ENCODE measurements around the gene ACOX2. TPM values are rescaled to one million over a fixed set of nuclear protein-coding genes. Genes with fewer than 3 reads are reported as not detected.

Gene ACOX2
- total RNA-seq, 1 experiment from 2014 or later: 1.1 TPM

GRCh38 chr3:58565621-58566397 is 28.8 kb upstream of the ACOX2 start:
- CTCF ChIA-PET: interaction anchor here (1.1 to 8.2 kb wide), 2 partner anchors 30 to 63 kb away, joined by 3 to 66 read pairs; no protein-coding TSS in a partner anchor
- no peak overlapping the region for H3K4me3 Mint-ChIP-seq (ENCODE audit: low read depth, unreplicated experiment)
- TF ChIP-seq, protein P1, sequence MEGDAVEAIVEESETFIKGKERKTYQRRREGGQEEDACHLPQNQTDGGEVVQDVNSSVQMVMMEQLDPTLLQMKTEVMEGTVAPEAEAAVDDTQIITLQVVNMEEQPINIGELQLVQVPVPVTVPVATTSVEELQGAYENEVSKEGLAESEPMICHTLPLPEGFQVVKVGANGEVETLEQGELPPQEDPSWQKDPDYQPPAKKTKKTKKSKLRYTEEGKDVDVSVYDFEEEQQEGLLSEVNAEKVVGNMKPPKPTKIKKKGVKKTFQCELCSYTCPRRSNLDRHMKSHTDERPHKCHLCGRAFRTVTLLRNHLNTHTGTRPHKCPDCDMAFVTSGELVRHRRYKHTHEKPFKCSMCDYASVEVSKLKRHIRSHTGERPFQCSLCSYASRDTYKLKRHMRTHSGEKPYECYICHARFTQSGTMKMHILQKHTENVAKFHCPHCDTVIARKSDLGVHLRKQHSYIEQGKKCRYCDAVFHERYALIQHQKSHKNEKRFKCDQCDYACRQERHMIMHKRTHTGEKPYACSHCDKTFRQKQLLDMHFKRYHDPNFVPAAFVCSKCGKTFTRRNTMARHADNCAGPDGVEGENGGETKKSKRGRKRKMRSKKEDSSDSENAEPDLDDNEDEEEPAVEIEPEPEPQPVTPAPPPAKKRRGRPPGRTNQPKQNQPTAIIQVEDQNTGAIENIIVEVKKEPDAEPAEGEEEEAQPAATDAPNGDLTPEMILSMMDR (IDR thresholded peaks at IDR 0.05; ENCODE audit: unreplicated experiment): no peak
- H3K27me3 Mint-ChIP-seq (ENCODE audit: unreplicated experiment): no peaks in the 10 kb centered on the region
- BruUV-seq (replicated peaks): no TSS peak
- no peak overlapping the region for H3K27ac Mint-ChIP-seq (ENCODE audit: unreplicated experiment)
- H3K4me1 Mint-ChIP-seq (ENCODE audit: low read depth, unreplicated experiment): peaks cover 43% of the 10 kb centered on the region
- no peak for DNase-seq
- no peaks in the 10 kb centered on the region for H3K36me3 Mint-ChIP-seq (ENCODE audit: insufficient read depth, unreplicated experiment)
- peaks cover 3% of the 10 kb centered on the region for H3K9me3 Mint-ChIP-seq (ENCODE audit: low read depth, unreplicated experiment)
- intact Hi-C loops (cut with micrococcal nuclease; ENCODE audit: unreplicated experiment): loop anchor here (10.0 kb wide), 1 partner anchor 489 kb away; the partner anchor contains the start of gene CFAP20DC

GRCh38 chr3:58564456-58565160 is 27.6 kb upstream of the ACOX2 start:
- BruUV-seq (replicated peaks): no TSS peak
- Mint-ChIP-seq H3K4me1 (ENCODE audit: low read depth, unreplicated experiment) (peaks cover 43% of the 10 kb centered on the region), H3K27me3 (ENCODE audit: unreplicated experiment) (no peaks in the 10 kb centered on the region), H3K9me3 (ENCODE audit: low read depth, unreplicated experiment) (peaks cover 3% of the 10 kb centered on the region), H3K27ac (ENCODE audit: unreplicated experiment) (no peak overlapping the region), H3K36me3 (ENCODE audit: insufficient read depth, unreplicated experiment) (no peaks in the 10 kb centered on the region), H3K4me3 (ENCODE audit: low read depth, unreplicated experiment) (no peak overlapping the region)
- DNase-seq: no peak
- TF ChIP-seq, protein P1 (IDR thresholded peaks at IDR 0.05; ENCODE audit: unreplicated experiment): no peak
- CTCF ChIA-PET: no interaction called here
- intact Hi-C loops (cut with micrococcal nuclease; ENCODE audit: unreplicated experiment): loop anchor here (10.0 kb wide), 1 partner anchor 490 kb away; the partner anchor contains the start of gene CFAP20DC

DNA sequence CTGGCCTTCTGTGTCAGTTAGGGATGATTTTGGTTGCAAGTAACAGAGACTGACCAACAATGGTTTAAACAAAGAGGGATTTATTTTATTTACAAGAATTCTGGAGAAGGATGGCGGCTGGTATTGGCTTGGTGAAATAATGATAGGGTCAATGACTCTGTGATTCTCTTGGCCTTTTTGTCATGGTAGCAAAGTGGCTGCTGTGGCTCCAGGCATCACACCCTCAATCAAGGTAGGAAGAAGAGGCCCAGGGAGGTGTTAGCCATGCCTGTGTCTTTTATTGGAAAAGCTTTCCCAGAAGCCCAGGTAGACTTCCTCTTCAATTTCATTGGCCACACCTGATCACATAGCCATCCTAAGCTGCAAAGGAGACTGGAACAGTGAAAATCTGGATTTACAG is 27.1 kb upstream of the ACOX2 start:
- no peaks in the 10 kb centered on the region for H3K27me3 Mint-ChIP-seq (ENCODE audit: unreplicated experiment)
- no TSS peak for BruUV-seq (replicated peaks)
- no peaks in the 10 kb centered on the region for H3K36me3 Mint-ChIP-seq (ENCODE audit: insufficient read depth, unreplicated experiment)
- H3K4me1 Mint-ChIP-seq (ENCODE audit: low read depth, unreplicated experiment): peaks cover 40% of the 10 kb centered on the region
- peaks cover 3% of the 10 kb centered on the region for H3K9me3 Mint-ChIP-seq (ENCODE audit: low read depth, unreplicated experiment)
- CTCF ChIA-PET: no interaction called here
- no peak overlapping the region for H3K4me3 Mint-ChIP-seq (ENCODE audit: low read depth, unreplicated experiment)
- TF ChIP-seq, protein P1 (IDR thresholded peaks at IDR 0.05; ENCODE audit: unreplicated experiment): no peak
- intact Hi-C loops (cut with micrococcal nuclease; ENCODE audit: unreplicated experiment): loop anchor here (10.0 kb wide), 1 partner anchor 491 kb away; the partner anchor contains the start of gene CFAP20DC
- no peak for DNase-seq
- H3K27ac Mint-ChIP-seq (ENCODE audit: unreplicated experiment): no peak overlapping the region

DNA sequence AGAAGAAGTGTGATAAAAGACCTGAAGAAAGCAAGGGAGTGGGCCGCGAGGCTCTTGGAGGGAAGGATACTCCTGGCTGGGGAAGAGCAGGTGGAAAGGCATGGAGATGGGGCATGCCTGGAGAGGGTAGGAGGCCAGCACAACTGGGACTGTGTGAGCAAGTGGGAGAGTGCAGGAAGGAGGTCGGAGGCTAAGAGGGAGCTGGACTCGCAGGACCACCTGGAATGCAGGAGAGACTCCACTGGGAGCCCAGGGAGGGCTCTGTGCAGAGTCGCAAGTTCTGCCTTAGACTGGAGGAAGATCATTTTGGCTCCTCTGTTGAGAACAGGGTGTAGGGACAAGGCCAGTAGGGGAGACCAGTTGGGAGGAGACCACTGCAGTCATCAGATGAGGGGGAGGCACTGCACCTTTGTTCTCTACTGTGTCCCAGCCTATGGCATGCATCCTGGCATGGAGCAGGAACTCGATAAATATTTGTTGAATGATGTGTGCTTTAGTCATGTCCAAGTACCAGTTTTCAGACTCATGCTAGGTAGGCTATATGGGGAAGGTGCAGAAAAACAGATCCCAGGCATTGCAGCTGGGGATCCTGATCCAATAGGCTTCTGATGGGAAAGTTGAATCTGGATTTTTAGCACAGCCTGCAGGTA is 26.5 kb upstream of the ACOX2 start:
- no peaks in the 10 kb centered on the region for H3K27me3 Mint-ChIP-seq (ENCODE audit: unreplicated experiment)
- CTCF ChIA-PET: no interaction called here
- intact Hi-C loops (cut with micrococcal nuclease; ENCODE audit: unreplicated experiment): loop anchor here (10.0 kb wide), 1 partner anchor 491 kb away; the partner anchor contains the start of gene CFAP20DC
- peaks cover 34% of the 10 kb centered on the region for H3K4me1 Mint-ChIP-seq (ENCODE audit: low read depth, unreplicated experiment)
- no peaks in the 10 kb centered on the region for H3K36me3 Mint-ChIP-seq (ENCODE audit: insufficient read depth, unreplicated experiment)
- peak; percentile 13 for DNase-seq
- peak overlapping the region; percentile 5 for H3K27ac Mint-ChIP-seq (ENCODE audit: unreplicated experiment)
- TF ChIP-seq, protein P1 (IDR thresholded peaks at IDR 0.05; ENCODE audit: unreplicated experiment): no peak
- H3K9me3 Mint-ChIP-seq (ENCODE audit: low read depth, unreplicated experiment): peaks cover 3% of the 10 kb centered on the region
- H3K4me3 Mint-ChIP-seq (ENCODE audit: low read depth, unreplicated experiment): no peak overlapping the region
- BruUV-seq (replicated peaks): no TSS peak

Data from Calu3 (cell line).